DMS79 treated with DMSO at 0.1 percent for 48 hours (cell line): ENCODE measurements around the gene STAM.

Experiments used
- DNase-seq: peaks from one replicate; lab custom pipeline; 2025; lab: John Stamatoyannopoulos, UW

STAM gene

GRCh38 chr10:17647326-17647725 is 3.4 kb downstream of the STAM start:
- no peak for DNase-seq

GRCh38 chr10:17648243-17649035 is 4.5 kb downstream of the STAM start:
- DNase-seq, result no peak

DNA sequence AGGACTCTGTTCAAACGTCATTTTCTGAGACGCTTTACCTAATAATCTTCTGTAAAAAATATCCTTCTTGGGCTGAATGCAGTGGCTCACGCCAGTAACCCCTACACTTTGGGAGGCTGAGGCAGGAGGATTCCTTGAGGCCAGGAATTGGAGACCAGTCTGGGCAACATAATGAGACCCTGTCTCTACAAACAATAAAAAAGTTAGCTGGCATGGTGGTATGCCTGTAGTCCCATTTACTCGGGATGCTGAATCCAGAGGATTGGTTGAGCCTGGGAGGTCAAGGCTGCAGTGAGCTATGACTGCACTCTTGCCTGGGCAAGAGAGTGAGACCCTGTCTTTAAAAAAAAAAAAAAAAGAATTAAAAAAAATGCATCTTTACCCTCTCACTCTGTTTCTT is 5.1 kb downstream of the STAM start:
- DNase-seq, result no peak

GRCh38 chr10:17649836-17650235 is 5.9 kb downstream of the STAM start:
- no peak for DNase-seq

DNA sequence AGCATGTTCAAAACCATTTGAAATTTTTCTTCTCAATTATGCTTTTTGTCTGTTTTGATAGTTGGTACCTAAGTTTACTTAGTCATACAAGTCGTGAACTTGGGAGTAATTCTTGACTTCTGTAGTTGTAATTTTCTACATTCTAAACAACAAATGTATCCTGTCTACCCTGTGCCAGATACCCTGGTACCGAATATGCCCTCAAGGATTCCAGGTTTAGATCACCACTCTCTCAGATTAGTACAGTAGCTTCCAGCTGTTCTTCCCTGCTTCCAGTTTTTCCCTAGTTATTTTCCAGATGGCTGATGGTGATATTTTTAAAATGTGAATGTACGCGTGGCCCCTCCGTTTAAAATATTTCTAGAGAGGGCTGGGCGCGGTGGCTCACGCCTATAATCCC is 6.5 kb downstream of the STAM start:
- no peak for DNase-seq

- DNase-seq, result no peak
These were observed 7.9 kb downstream of the STAM start for GRCh38 chr10:17651896-17652295.

GRCh38 chr10:17652585-17652984 is 8.6 kb downstream of the STAM start:
- no peak for DNase-seq

DNA sequence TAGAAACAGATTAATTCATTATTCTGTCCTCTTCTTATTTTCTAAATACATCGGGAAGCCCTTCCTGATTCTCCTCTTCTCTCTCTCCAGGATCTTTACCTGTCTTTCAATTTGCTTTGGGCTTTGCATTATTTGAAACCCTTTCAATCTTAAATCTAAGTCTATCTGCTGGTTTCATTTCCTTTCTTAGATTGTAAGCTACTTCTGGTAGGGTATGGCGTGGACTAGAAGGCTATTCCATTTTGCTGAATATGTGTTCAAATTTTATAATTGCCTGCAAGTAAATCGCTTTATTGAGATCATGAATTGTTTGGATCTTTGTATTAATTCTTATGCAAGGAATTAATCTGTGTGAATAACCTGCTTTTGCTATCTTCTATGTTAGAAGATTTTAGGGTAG is 11.1 kb downstream of the STAM start:
- DNase-seq, result no peak

DNA sequence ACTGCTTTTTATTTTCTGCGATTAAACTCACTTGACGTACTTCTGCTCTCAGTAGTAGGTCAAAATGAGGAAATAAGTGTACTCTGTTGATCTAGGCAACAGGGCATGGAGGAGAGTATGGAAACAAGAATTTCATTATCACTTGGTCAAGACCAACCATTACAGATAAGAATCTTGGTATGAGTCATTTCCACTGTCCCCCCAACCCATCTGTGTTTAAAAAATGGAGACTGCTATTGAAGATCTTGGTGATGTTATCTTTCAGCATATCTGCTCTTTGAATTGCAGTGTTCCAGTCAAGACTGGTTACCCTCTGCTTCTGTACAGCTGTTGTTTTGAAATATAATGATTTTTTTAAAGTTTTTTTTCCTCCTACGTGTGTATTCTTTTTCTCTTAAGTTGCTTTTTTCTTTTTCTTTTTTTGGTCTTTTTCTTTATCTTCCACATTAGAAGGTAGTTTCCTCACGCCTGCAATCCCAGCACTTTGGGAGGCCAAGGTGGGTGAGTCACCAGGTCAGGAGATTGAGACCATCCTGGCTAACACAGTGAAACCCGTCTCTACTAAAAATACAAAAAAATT is 11.7 kb downstream of the STAM start:
- DNase-seq, result no peak

GRCh38 chr10:17657103-17657500 is 13.2 kb downstream of the STAM start:
- DNase-seq, result no peak

DNA sequence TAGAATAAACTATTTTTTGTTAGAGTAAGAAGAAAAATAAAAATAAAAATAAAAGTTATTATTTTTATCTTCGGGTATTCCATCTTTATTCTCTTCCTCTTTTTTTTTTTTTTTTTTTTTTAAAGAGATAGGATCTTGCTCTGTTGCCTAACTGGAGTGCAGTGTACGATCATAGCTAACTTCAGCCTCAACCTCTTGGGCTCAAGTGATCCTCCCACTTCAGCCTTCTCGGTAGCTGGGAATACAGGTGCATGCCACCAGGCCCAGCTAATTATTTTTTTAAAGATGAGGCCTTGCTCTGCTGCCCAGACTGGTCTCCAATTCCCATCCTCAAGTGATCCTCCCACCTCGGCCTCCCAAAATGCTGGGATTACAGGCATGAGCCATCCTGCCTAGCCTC is 15.4 kb downstream of the STAM start:
- DNase-seq, result no peak

DNA sequence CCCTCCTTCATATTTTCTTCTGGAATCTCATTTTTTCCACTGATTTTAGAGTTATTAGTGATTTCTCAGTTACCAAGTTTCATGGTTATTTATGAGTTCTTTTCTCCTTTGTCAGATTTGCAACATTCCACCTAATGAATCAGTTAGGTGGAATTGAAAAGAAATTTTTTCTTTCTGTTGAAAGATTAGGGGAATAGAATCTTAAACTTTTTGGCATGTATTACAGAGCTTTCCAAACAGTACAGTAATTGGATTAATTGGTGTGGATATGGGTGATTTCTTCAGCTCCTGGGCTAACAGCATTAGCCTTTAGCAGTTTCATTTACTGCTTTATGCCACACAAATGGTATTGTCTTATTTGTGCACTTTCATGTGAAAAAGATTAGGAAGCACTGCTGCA is 17.0 kb downstream of the STAM start:
- no peak for DNase-seq

DNA sequence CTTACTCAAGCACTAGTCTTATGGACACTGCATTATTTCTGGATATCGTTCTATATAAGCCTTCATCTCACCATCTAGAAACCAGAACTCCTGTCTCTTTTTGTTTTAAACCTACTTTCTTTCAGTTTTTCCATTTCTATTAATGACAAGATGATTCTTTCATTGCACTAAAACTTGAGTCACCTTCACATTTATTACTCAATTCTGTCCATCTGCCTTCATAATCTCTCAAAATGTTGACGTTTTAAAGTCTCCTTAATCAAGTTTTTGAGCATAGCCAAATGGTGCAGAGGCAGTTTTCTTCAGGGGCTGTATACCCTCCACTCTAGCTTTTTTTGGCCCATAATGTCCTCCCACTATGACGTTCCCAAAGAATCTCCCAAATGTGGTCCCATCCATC is 17.6 kb downstream of the STAM start:
- no peak for DNase-seq

- no peak for DNase-seq
These were observed 18.5 kb downstream of the STAM start for GRCh38 chr10:17662193-17663138.

- no peak for DNase-seq
These were observed 19.5 kb downstream of the STAM start for GRCh38 chr10:17663450-17663849.

DNA sequence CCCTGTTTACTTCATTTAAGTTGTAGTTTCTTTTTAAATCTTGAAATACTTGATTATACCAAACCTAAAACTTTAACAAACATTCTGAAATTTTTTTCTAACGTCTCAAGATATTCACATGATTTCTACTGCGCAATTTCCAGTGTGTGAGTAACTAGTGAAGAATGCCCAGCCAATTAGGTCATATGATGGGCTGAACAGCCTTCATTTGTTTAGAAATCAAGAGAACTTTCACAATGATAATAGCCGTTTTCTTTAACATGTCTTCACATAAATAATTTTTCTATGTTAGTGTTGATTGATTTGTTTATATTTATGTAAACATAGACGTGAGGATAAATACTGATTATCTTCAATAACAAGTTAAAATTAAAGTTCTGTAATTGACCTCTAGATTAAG is 21.8 kb downstream of the STAM start:
- no peak for DNase-seq

- no peak for DNase-seq
These were observed 24.7 kb downstream of the STAM start for GRCh38 chr10:17668435-17669184.

GRCh38 chr10:17669185-17669872 is 25.4 kb downstream of the STAM start:
- no peak for DNase-seq

GRCh38 chr10:17671307-17671706 is 27.4 kb downstream of the STAM start:
- no peak for DNase-seq

DNA sequence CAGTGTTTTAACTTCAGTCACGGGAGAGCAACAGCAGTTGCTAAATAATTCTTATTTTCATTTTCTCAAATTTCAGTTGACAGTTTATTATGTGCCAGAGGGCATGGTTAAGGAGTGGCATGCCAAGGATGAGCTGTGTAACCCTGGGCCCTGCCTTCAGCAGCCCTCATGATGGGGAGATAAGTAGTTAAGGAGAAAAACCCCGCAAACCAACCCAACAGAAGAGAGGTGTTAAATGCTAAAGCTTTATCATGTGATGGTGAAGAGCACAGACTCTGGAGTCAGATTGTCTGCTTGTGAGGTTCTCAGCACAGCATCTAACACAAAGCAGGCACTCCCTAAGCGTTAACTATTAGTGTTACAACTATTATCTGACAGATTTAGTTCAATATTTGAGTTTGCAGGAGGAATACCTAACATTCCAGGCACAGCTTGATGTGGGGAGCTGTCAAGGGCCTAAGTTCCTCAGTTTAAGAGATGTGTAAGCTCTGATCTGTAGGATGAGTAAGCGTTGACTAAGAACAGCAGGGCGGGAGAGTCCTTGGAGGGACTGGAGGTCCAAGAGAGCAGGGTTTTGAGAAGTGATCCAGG is 29.6 kb downstream of the STAM start:
- no peak for DNase-seq

GRCh38 chr10:17674566-17674965 is 30.6 kb downstream of the STAM start:
- DNase-seq, result no peak
